ENCODE data around the gene ITGA6. TPM values are rescaled to one million over a fixed set of nuclear protein-coding genes. Genes with fewer than 3 reads are reported as not detected.

The ITGA6 gene
- total RNA-seq, 1 experiment from 2014 or later = 75.9 TPM

DNA sequence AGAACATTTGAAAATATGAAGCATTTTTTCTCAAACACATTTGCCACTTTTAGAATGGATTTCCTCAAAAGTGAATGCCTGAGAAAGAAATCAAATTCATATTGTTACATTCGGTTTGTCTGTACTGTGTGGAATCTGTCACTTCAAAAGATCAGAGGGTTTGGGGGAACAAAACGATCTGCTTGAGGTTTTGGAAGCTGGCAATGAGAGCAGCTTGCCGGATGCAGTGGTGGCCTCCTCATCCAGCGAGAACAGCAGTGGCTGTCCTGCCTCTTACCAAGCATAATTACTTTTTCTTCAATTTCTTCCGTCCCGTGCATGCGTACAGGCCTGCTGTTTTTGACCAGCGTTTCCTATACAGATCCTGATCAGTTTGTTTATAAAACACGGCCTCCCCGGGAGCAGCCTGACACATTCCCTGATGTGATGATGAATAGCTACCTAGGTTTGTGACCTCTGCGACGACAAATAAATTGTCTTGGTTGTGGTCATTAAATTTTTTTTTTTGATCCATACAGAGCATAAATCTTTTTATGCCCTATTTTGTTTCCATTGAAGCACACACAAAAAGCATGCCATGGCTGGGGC lies 45.2 kb downstream of the ITGA6 start:
- ATAC-seq (no peak), DNase-seq (ENCODE audit: low read depth, low spot score) (no peak)
- H3K27ac ChIP-seq (ENCODE audit: low read length) = no peak overlapping the region
- no TSS peak for BruUV-seq (replicated peaks)
- TF ChIP-seq, protein P1, sequence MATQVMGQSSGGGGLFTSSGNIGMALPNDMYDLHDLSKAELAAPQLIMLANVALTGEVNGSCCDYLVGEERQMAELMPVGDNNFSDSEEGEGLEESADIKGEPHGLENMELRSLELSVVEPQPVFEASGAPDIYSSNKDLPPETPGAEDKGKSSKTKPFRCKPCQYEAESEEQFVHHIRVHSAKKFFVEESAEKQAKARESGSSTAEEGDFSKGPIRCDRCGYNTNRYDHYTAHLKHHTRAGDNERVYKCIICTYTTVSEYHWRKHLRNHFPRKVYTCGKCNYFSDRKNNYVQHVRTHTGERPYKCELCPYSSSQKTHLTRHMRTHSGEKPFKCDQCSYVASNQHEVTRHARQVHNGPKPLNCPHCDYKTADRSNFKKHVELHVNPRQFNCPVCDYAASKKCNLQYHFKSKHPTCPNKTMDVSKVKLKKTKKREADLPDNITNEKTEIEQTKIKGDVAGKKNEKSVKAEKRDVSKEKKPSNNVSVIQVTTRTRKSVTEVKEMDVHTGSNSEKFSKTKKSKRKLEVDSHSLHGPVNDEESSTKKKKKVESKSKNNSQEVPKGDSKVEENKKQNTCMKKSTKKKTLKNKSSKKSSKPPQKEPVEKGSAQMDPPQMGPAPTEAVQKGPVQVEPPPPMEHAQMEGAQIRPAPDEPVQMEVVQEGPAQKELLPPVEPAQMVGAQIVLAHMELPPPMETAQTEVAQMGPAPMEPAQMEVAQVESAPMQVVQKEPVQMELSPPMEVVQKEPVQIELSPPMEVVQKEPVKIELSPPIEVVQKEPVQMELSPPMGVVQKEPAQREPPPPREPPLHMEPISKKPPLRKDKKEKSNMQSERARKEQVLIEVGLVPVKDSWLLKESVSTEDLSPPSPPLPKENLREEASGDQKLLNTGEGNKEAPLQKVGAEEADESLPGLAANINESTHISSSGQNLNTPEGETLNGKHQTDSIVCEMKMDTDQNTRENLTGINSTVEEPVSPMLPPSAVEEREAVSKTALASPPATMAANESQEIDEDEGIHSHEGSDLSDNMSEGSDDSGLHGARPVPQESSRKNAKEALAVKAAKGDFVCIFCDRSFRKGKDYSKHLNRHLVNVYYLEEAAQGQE (IDR thresholded peaks at IDR 0.05; ENCODE audit: insufficient read depth in 1 of 2, low read depth in 2 of 2, low read length in 1 of 2) = no peak
- TF ChIP-seq CTCF (IDR thresholded peaks at IDR 0.05) (no peak), TCF7L2 (IDR thresholded peaks at IDR 0.05; ENCODE audit: low read depth, low read length) (no peak), SIN3A (IDR thresholded peaks at IDR 0.05; ENCODE audit: borderline replicate concordance, insufficient read depth, low read depth, low read length) (no peak), POLR2AphosphoS5 (IDR thresholded peaks at IDR 0.05; ENCODE audit: low read depth, low read length) (no peak)
- peaks cover 4% of the 10 kb centered on the region; the same call in 1 of the 2 replicates for H3K36me3 ChIP-seq (ENCODE audit: control insufficient read depth, insufficient read depth, low read length)
- intact Hi-C loops (cut with micrococcal nuclease; ENCODE audit: unreplicated experiment) (no loop called here), in situ Hi-C loops (cut with HindIII; ENCODE audit: low pct_unique_long_range_greater_than_20kb, low sequenced_read_pairs) (no loop called here)
- H3K4me3 ChIP-seq (ENCODE audit: low read depth in 2 of 2, low read length in 2 of 2) = no peak overlapping the region
- ChIA-PET POLR2A (no interaction called here), CTCF (no interaction called here)
- no peaks in the 10 kb centered on the region for H3K27me3 ChIP-seq (ENCODE audit: control insufficient read depth, insufficient read depth, low read length)
- H3K9me3 ChIP-seq (ENCODE audit: control insufficient read depth, insufficient read depth, low read depth, low read length) = no peaks in the 10 kb centered on the region
- H3K4me1 ChIP-seq (ENCODE audit: control insufficient read depth, insufficient read depth, low read length) = no peaks in the 10 kb centered on the region

DNA sequence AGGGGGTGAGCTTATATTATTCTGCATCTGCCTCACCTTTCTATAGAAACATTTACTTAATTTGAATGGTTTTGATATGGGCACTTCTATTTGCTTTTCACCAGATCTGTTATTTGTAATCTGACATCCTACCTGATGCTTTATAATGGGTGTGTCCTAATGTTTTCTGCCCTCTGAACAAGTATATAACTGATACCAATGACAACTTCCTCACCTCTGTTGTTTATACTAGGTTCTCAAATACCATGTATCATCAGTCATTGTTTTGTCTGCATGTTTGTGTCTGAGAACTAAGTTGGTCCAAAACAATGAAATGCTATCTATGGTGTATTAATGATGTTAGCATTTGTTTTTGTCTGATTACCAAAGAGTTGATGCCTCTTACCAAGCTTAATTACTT lies 45.8 kb downstream of the ITGA6 start:
- TF ChIP-seq TCF7L2 (IDR thresholded peaks at IDR 0.05; ENCODE audit: low read depth, low read length) (no peak), POLR2AphosphoS5 (IDR thresholded peaks at IDR 0.05; ENCODE audit: low read depth, low read length) (no peak), CTCF (IDR thresholded peaks at IDR 0.05) (no peak), SIN3A (IDR thresholded peaks at IDR 0.05; ENCODE audit: borderline replicate concordance, insufficient read depth, low read depth, low read length) (no peak)
- TF ChIP-seq, protein P1 (IDR thresholded peaks at IDR 0.05; ENCODE audit: insufficient read depth in 1 of 2, low read depth in 2 of 2, low read length in 1 of 2) = no peak
- DNase-seq (ENCODE audit: low read depth, low spot score) = no peak
- no peak for ATAC-seq
- Histone ChIP-seq H3K27me3 (ENCODE audit: control insufficient read depth, insufficient read depth, low read length) (no peaks in the 10 kb centered on the region), H3K36me3 (ENCODE audit: control insufficient read depth, insufficient read depth, low read length) (peaks cover 4% of the 10 kb centered on the region; the same call in 1 of the 2 replicates), H3K27ac (ENCODE audit: low read length) (no peak overlapping the region), H3K4me1 (ENCODE audit: control insufficient read depth, insufficient read depth, low read length) (no peaks in the 10 kb centered on the region), H3K4me3 (ENCODE audit: low read depth in 2 of 2, low read length in 2 of 2) (no peak overlapping the region), H3K9me3 (ENCODE audit: control insufficient read depth, insufficient read depth, low read depth, low read length) (no peaks in the 10 kb centered on the region)
- intact Hi-C loops (cut with micrococcal nuclease; ENCODE audit: unreplicated experiment) = no loop called here
- BruUV-seq (replicated peaks) = no TSS peak
- CTCF ChIA-PET = no interaction called here
- in situ Hi-C loops (cut with HindIII; ENCODE audit: low pct_unique_long_range_greater_than_20kb, low sequenced_read_pairs) = no loop called here
- POLR2A ChIA-PET = no interaction called here
